Suprapubic skin (tissue), 4 donors: ENCODE results near the gene MAD1L1. TPM values are rescaled to one million over a fixed set of nuclear protein-coding genes. Genes with fewer than 3 reads are reported as not detected.

Source experiments
- DNase-seq, 2 donors: peaks; one replicate each; pipeline ENCODE4 v3.0.0-alpha.2; 2019; ENCODE audit warnings: low spot score in 2 of 2
- H3K27ac ChIP-seq: fragments of 200-600 bp; sonication (generic); one replicate; pipeline ENCODE4 v1.5.1; 2019
- H3K27me3 ChIP-seq: fragments of 200-600 bp; sonication (generic); one replicate; pipeline ENCODE4 v1.5.1; 2019
- H3K36me3 ChIP-seq: fragments of 200-600 bp; sonication (generic); one replicate; pipeline ENCODE4 v1.5.1; 2019
- H3K4me1 ChIP-seq: fragments of 200-600 bp; sonication (generic); one replicate; pipeline ENCODE4 v1.5.1; 2019
- H3K4me3 ChIP-seq: fragments of 200-600 bp; sonication (generic); one replicate; pipeline ENCODE4 v1.5.1; 2019; ENCODE audit warnings: mild to moderate bottlenecking
- H3K9me3 ChIP-seq: fragments of 200-600 bp; sonication (generic); one replicate; pipeline ENCODE4 v1.5.1; 2019
- EP300 ChIP-seq: sonication (generic); formaldehyde crosslinking; IDR thresholded peaks from one replicate; pipeline ENCODE4 v1.6.1; 2017; ENCODE audit warnings: antibody characterized with exemption
- POLR2A ChIP-seq, 2 donors: fragments of 450-650 bp; IDR thresholded peaks; one replicate each; pipeline ENCODE4 v1.6.1; 2017; ENCODE audit warnings: antibody characterized with exemption in 2 of 2, mild to moderate bottlenecking in 2 of 2, moderate library complexity in 2 of 2
- POLR2AphosphoS5 ChIP-seq, 3 donors: sonication (generic); formaldehyde crosslinking; IDR thresholded peaks; one replicate each; pipeline ENCODE4 v1.6.1; 2017; ENCODE audit warnings: antibody characterized with exemption in 3 of 3
- WGBS: methylation state at CpG from one replicate; pipeline ENCODE4 v1.1.5; 2018; 5-methylcytosine and 5-hydroxymethylcytosine counted together
- total RNA-seq, 4 donors: library from RNA; depleted of rRNA; stranded (reverse); fragments of >200 nt; gene quantifications; one replicate each; pipeline ENCODE4 v1.1.0, GENCODE V29; 2016
- TF ChIP-seq, protein P1 (sequence below), 2 donors: fragments of 200-600 bp in 1 of 2; fragments of 450-650 bp in 1 of 2; sonication (generic) in 1 of 2; IDR thresholded peaks; one replicate each; pipeline ENCODE4 v1.5.1; 2016 to 2019; ENCODE audit warnings: antibody characterized with exemption in 2 of 2, mild to moderate bottlenecking in 1 of 2, moderate library complexity in 1 of 2

Gene MAD1L1
- total RNA-seq, 4 donors from 2014 or later: 53.2 to 69.8 (median 62.2) TPM

DNA sequence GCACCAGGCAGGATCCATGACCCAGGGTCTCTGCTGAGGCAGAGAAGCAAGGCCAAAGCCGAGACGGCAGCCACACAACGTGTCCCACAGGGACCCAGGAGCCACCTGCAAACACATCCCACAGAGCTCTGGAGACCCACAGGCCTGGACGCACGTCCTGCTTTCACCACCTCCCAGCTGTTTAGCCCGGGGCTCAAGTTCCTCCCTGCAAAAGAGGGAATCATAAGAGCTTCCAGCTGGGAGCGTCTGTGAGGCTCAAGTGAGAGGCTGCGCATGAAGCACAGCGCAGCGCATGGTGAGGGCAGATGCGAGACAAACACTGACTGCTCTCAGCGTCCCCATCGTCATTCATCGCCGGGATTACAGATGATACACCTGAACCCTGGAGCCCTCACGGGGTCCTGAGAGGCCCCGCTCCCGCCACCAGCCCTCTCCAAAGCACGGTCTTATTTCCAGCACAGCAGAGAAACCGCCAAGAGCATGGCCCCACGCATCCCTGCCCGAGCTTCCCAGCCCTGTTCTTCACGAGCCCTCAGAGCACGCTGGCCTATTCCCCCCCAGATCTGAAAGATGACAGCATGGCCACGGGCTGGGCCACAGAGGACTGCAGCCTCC is 88.7 kb downstream of the MAD1L1 start:
- Histone ChIP-seq H3K9me3 (no peaks in the 10 kb centered on the region), H3K27ac (no peak overlapping the region), H3K4me3 (no peak overlapping the region), H3K36me3 (peaks cover 49% of the 10 kb centered on the region), H3K4me1 (no peaks in the 10 kb centered on the region), H3K27me3 (no peaks in the 10 kb centered on the region)
- 93% methylated on average over 25 of the region's 25 CpGs for WGBS
- TF ChIP-seq, protein P1, sequence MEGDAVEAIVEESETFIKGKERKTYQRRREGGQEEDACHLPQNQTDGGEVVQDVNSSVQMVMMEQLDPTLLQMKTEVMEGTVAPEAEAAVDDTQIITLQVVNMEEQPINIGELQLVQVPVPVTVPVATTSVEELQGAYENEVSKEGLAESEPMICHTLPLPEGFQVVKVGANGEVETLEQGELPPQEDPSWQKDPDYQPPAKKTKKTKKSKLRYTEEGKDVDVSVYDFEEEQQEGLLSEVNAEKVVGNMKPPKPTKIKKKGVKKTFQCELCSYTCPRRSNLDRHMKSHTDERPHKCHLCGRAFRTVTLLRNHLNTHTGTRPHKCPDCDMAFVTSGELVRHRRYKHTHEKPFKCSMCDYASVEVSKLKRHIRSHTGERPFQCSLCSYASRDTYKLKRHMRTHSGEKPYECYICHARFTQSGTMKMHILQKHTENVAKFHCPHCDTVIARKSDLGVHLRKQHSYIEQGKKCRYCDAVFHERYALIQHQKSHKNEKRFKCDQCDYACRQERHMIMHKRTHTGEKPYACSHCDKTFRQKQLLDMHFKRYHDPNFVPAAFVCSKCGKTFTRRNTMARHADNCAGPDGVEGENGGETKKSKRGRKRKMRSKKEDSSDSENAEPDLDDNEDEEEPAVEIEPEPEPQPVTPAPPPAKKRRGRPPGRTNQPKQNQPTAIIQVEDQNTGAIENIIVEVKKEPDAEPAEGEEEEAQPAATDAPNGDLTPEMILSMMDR (IDR thresholded peaks at IDR 0.05): no peak
- TF ChIP-seq POLR2A (IDR thresholded peaks at IDR 0.05): no peak
- no peak for TF ChIP-seq EP300
- no peak for TF ChIP-seq POLR2AphosphoS5 (IDR thresholded peaks at IDR 0.05)
- DNase-seq: no peak

DNA sequence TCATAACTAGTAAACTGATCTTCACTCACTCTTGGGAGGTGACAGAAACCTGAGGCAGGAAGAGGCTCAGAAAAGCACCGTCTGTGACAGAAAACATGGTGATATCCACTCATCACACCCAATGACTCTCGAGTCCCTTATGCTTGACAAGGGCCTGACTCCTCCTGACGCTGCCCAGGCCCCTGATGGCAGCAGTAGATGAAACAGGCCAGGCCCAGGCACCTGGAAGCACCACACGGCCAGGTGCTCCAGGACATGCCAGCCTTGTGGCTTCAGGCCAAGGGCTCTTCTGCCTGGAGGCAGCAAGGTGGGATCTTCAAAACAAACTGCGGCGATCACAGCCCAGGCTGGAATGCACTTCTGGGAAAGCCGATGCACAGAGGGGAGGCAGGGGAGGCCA is 89.3 kb downstream of the MAD1L1 start:
- DNase-seq: no peak
- Histone ChIP-seq H3K4me3 (no peak overlapping the region), H3K27ac (no peak overlapping the region), H3K4me1 (no peaks in the 10 kb centered on the region), H3K36me3 (peaks cover 43% of the 10 kb centered on the region), H3K27me3 (no peaks in the 10 kb centered on the region), H3K9me3 (no peaks in the 10 kb centered on the region)
- TF ChIP-seq EP300: no peak
- TF ChIP-seq POLR2A (IDR thresholded peaks at IDR 0.05): no peak
- TF ChIP-seq POLR2AphosphoS5 (IDR thresholded peaks at IDR 0.05): no peak
- TF ChIP-seq, protein P1 (IDR thresholded peaks at IDR 0.05): no peak
- 90% methylated on average over 4 of the region's 7 CpGs for WGBS

- Histone ChIP-seq H3K27me3 (no peaks in the 10 kb centered on the region), H3K4me1 (no peaks in the 10 kb centered on the region), H3K4me3 (no peak overlapping the region), H3K27ac (no peak overlapping the region), H3K36me3 (peaks cover 35% of the 10 kb centered on the region), H3K9me3 (no peaks in the 10 kb centered on the region)
- DNase-seq: no peak
- TF ChIP-seq EP300 (no peak), POLR2AphosphoS5 (IDR thresholded peaks at IDR 0.05) (no peak), POLR2A (IDR thresholded peaks at IDR 0.05) (no peak)
- TF ChIP-seq, protein P1 (IDR thresholded peaks at IDR 0.05): no peak
- 95% methylated on average over 15 of the region's 20 CpGs for WGBS
These were observed 90.4 kb downstream of the MAD1L1 start for GRCh38 chr7:2142386-2142785.

DNA sequence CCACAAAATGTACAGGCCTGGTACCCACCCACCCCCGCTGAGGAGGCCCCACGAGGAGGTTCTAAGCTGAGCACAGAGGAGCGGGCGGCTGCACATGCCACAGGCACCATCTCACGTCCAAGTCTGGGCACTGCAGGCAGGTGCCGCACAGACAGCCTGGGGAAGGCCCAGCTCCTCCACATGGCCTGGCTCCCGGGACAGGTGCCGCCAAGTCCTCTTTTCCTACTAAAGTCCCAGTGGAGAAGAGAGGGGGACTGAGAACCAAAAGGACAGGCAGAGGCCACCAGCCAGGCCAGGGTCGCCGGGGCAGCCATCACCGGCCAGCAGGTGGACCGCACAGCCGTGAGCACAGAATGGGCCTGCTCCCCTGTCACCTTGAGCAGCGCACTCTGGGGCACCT is 91.1 kb downstream of the MAD1L1 start:
- no peak for TF ChIP-seq POLR2AphosphoS5 (IDR thresholded peaks at IDR 0.05)
- no peaks in the 10 kb centered on the region for H3K9me3 ChIP-seq
- H3K4me3 ChIP-seq: no peak overlapping the region
- H3K27me3 ChIP-seq: no peaks in the 10 kb centered on the region
- no peak for DNase-seq
- no peaks in the 10 kb centered on the region for H3K4me1 ChIP-seq
- H3K36me3 ChIP-seq: peaks cover 31% of the 10 kb centered on the region
- 88% methylated on average over 6 of the region's 14 CpGs for WGBS
- H3K27ac ChIP-seq: no peak overlapping the region

DNA sequence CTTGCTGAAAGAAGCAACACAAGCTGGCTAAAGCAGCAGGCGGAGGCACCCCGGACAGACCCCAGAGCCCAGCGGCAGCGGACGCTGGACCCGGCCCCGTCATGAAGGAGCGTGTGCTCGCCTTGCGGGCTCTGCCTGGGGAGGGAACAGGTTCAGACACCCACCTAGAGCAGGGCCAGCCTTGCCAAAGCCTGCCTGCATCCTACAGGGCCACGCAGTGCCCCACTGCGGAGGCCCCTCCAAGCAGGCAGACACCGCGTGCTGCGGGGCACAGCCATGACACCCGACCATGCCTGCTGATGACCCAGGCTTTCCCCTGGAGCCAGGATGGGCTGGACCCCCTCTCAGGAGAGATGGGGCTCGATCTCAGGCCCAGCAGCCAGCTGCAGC is 91.7 kb downstream of the MAD1L1 start:
- H3K36me3 ChIP-seq: peaks cover 30% of the 10 kb centered on the region
- H3K9me3 ChIP-seq: no peaks in the 10 kb centered on the region
- no peaks in the 10 kb centered on the region for H3K4me1 ChIP-seq
- no peaks in the 10 kb centered on the region for H3K27me3 ChIP-seq
- WGBS: 88% methylated on average over 8 of the region's 17 CpGs
- H3K4me3 ChIP-seq: no peak overlapping the region
- TF ChIP-seq EP300: no peak
- TF ChIP-seq POLR2AphosphoS5 (IDR thresholded peaks at IDR 0.05): no peak
- TF ChIP-seq, protein P1 (IDR thresholded peaks at IDR 0.05): no peak
- TF ChIP-seq POLR2A (IDR thresholded peaks at IDR 0.05): no peak
- no peak overlapping the region for H3K27ac ChIP-seq
- no peak for DNase-seq
